Measurements from ENCODE around the gene ATOH8. TPM values are rescaled to one million over a fixed set of nuclear protein-coding genes. Genes with fewer than 3 reads are reported as not detected.

Gene ATOH8
- total RNA-seq, 1 donor, result 1.3 TPM

DNA sequence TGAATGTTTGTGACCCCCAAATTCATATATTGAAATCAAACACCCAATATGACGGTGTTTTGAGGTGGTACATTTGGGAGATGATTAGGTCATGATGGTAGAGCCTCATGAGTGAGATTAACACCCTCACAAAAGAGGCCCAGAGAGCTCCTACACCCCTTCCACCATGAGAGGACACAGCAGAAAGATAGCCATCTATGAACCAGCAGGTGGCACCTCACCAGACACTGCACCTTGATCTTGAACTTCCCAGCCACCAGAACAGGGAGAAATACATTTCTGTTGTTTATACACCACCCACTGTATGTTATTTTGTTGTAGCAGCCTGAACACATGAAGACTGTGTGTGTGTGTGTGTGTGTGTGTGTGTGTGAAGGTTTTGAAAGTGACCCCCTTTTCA, 76.9 kb downstream of the ATOH8 start:
- H3K4me3 ChIP-seq (ENCODE audit: low read length), result no peak overlapping the region
- H3K9me3 ChIP-seq (ENCODE audit: low read depth, low read length), result no peaks in the 10 kb centered on the region
- H3K4me1 ChIP-seq (ENCODE audit: insufficient read depth, low read length), result peaks cover 6% of the 10 kb centered on the region
- no peaks in the 10 kb centered on the region for H3K27me3 ChIP-seq (ENCODE audit: insufficient read depth, low read length)

DNA sequence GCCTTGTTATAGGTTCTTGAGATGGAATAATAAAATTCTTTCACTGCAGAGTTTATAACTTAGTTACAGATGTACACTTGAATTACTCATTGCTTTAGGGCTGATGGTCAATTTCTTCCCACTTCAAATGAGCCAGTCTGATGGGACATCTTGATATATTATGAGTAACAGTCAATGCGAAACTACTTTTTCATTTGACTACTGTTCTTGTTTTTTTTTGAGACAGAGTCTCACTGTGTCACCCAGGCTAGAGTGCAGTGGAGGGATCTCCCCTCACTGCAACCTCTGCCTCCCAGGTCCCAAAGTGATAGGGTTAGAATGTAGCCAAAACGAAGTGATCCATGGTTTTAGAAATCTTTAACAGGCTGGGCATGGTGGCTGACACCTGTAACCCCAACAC, 77.9 kb downstream of the ATOH8 start:
- Histone ChIP-seq H3K9me3 (ENCODE audit: low read depth, low read length) (no peaks in the 10 kb centered on the region), H3K4me3 (ENCODE audit: low read length) (no peak overlapping the region), H3K4me1 (ENCODE audit: insufficient read depth, low read length) (peaks cover 6% of the 10 kb centered on the region), H3K27me3 (ENCODE audit: insufficient read depth, low read length) (no peaks in the 10 kb centered on the region)

DNA sequence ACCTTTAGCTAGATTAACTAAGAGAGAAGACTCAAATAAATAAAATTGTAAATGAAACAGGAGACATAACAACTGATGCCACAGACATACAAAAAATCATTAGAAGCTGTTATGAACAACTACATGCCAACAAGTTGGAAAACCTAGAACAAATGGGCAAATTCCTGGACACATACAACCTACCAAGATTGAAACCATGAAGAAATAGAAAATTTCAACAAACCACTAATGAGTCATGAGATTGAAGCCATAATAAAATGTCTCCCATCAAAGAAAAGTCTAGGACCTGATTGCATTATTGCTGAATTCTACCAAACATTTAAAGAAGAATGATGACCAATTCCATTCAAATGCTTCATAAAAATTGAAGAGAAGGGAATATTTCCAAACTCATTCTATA, 80.7 kb downstream of the ATOH8 start:
- Histone ChIP-seq H3K9me3 (ENCODE audit: low read depth, low read length) (no peaks in the 10 kb centered on the region), H3K4me1 (ENCODE audit: insufficient read depth, low read length) (no peaks in the 10 kb centered on the region), H3K27me3 (ENCODE audit: insufficient read depth, low read length) (no peaks in the 10 kb centered on the region), H3K4me3 (ENCODE audit: low read length) (no peak overlapping the region)

Other genes with a start within 250 kb of the ATOH8 start
- 67.0 TPM for gene MAT2A, start 214.8 kb upstream of the ATOH8 start, total RNA-seq
- 11.0 TPM for gene GGCX, start 192.5 kb upstream of the ATOH8 start, total RNA-seq
- gene VAMP8, start 176.4 kb upstream of the ATOH8 start, total RNA-seq, result 27.6 TPM
- gene VAMP5, start 169.6 kb upstream of the ATOH8 start, total RNA-seq, result 8.9 TPM
- 55.9 TPM for gene RNF181, start 158.2 kb upstream of the ATOH8 start, total RNA-seq
- 3.1 TPM for gene TMEM150A, start 151.3 kb upstream of the ATOH8 start, total RNA-seq
- 24.0 TPM for gene C2orf68, start 141.9 kb upstream of the ATOH8 start, total RNA-seq
- 58.7 TPM for gene USP39, start 137.8 kb upstream of the ATOH8 start, total RNA-seq
- not detected for gene SFTPB, start 85.8 kb upstream of the ATOH8 start, total RNA-seq
- gene GNLY, start 59.6 kb upstream of the ATOH8 start, total RNA-seq, result 181 TPM
- gene ST3GAL5, start 135.0 kb downstream of the ATOH8 start, total RNA-seq, result 54.7 TPM